GM20000 (cell line): ENCODE measurements around the gene ZFHX3.

Experiments
- DNase-seq: peaks from one replicate; pipeline ENCODE4 v3.0.0; 2012; ENCODE audit warnings: low spot score
- TF ChIP-seq, protein P1 (sequence below): IDR thresholded peaks from 2 replicates; pipeline ENCODE4 v1.5.1; 2012; ENCODE audit warnings: mild to moderate bottlenecking, control low read depth; ENCODE audit errors: extremely low read depth, missing control alignments

Gene ZFHX3

DNA sequence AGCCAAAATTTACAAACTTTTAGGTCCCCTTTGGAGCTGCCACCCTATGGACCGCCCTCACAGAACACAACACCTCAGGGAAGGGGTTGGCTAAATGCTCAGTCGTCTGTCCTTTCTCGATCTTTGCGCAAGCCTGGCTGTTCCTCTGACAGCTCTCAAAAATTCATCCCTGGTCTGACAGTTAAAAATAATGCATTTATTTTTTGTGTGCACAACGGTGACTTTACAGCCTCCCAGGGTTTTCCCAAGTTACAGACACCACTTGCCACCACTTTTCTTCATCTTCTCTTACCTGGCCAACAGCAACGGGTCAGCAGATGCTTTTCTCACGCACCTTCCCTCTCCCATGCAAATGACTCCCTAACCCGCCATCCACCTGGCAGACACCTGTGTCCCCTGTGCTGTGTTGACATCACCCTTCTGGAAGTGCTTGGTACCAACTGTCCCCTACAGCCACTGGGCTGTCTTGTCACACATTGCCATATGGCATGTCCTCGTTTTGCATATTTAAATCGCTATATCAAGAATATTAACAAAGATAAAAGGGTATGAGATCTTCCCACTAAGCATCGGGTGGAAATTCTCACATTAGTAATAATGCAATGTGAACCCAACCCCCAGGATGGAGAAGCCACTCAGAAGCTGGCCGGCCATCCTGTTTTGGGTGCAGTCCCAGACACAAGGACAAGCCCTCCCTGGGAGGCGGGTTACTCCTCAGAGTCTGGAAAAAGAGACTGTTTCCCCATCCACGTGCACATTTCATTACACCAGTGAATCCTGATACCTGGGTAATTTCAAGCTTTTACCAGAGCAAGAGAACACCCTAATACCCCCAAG is 187.0 kb downstream of the ZFHX3 start:
- no peak for DNase-seq
- TF ChIP-seq, protein P1, sequence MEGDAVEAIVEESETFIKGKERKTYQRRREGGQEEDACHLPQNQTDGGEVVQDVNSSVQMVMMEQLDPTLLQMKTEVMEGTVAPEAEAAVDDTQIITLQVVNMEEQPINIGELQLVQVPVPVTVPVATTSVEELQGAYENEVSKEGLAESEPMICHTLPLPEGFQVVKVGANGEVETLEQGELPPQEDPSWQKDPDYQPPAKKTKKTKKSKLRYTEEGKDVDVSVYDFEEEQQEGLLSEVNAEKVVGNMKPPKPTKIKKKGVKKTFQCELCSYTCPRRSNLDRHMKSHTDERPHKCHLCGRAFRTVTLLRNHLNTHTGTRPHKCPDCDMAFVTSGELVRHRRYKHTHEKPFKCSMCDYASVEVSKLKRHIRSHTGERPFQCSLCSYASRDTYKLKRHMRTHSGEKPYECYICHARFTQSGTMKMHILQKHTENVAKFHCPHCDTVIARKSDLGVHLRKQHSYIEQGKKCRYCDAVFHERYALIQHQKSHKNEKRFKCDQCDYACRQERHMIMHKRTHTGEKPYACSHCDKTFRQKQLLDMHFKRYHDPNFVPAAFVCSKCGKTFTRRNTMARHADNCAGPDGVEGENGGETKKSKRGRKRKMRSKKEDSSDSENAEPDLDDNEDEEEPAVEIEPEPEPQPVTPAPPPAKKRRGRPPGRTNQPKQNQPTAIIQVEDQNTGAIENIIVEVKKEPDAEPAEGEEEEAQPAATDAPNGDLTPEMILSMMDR: no peak

DNA sequence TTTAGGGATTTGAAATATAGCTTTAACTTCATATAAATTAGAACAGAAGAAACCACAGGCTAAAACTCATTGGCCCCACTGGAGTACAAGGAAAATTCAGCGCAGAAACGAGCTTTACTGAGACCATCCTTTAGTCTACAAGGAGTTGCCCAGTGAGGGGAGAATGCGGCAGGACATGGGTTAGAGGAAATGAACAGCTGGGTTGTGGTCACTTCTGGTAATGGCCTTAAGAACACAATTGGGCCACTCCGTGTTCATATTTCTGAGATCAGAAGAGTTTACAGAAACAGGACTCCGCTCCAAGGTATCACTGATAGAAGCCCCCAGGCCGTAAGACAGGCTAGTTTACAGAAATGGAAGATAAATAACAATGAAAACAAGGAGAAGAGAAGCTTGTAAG is 188.3 kb downstream of the ZFHX3 start:
- TF ChIP-seq, protein P1: no peak

DNA sequence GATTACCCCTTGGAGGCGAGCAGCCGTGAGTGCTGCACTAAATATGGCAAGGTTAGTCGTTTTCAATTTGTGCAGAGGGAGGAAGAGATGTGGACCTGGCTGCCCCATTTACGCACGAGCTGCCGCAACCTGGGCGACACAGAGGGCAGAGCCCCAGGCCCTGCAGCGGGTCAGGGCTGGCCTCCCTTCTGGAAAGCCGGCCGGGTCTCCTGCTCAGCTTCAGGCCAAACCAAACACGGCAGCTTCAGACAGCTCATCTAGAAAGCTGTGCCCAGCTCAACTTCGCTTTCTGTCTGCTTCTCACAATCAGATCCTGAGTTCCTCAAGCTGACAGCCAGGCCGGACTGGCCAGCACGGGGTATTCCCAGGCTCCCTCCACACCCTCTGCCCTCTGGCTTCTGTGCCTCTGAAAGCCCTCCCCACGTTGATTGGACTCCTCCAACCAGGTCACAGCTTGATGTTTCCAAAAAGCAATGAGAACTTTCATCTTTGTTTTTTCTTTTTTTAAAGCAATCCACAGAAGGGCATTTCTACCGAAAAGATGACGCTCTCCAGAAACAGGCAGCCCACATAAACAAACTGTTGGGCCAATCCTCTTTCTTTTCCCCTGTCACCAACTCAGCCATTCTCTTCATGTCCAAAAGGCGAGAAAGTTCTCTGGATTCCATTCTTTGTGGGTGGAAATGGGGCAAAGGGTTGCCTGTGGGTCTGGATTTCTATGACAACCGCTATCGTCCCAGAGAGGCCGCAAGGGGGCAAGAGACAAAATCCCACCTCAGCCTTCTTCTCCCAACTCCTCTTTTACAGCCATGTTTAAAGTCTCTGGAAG is 189.0 kb downstream of the ZFHX3 start:
- TF ChIP-seq, protein P1: no peak
- DNase-seq: no peak

More for the DNA sequence above, 188.3 kb downstream of the ZFHX3 start:
- DNase-seq: no peak

DNA sequence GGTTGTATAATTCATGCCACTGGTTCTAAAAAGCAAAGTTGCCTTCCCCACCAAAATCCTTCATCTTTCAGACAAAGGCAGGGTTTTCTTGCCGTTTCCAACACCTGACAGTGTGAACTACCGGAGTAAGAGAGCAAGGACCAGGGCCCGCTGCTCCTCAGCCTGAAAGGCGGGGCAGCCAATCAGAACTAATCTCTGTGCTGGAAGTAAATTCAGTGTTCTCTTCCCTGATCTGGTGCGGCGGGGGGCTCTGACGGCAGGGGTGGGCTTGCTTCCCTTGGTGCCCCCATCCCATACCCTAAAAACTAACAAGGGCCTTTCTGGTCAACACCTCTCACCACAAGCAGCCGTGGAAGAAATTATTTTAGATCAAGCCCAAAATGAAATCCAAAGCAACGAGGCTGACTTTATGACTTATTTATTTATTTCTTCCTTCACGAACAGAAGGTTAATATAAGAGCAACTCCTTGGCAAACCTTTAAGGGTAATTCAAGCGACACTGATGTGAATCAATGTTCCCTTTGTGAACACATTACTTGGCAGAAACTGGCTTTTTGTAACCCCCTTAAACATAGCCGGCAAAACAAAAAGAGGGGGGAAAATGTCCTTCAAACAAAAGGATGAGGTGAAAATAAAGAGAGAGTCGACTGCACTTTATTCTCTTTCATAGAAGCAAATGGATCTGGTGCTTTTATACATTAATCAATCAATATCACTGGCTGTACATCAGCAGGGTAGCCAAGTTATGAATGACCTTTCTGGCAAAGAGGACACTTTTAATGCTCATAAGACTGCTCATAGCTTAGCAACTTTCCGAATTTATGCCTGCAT is 189.9 kb downstream of the ZFHX3 start:
- TF ChIP-seq, protein P1: no peak
- no peak for DNase-seq

DNA sequence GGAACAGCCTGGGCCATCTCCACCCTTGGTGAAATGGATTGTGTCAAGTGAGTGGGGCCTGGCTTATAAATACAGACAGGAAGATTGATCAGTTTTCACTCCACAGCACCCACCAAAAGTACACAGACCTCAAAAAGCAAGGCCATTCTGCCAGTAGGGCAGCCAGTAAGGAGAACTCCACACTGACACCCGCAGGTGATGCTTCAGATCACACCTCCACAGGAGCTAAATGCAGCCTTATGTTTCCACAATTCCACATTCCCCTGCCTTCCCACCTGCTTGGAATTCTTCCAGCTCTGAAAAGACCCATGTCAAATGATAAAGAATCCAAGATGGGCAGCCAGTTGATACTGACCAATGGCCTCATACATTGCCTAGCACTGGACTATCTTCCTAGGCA is 191.1 kb downstream of the ZFHX3 start:
- TF ChIP-seq, protein P1: peak; percentile 29
- DNase-seq: peak; percentile 64

DNA sequence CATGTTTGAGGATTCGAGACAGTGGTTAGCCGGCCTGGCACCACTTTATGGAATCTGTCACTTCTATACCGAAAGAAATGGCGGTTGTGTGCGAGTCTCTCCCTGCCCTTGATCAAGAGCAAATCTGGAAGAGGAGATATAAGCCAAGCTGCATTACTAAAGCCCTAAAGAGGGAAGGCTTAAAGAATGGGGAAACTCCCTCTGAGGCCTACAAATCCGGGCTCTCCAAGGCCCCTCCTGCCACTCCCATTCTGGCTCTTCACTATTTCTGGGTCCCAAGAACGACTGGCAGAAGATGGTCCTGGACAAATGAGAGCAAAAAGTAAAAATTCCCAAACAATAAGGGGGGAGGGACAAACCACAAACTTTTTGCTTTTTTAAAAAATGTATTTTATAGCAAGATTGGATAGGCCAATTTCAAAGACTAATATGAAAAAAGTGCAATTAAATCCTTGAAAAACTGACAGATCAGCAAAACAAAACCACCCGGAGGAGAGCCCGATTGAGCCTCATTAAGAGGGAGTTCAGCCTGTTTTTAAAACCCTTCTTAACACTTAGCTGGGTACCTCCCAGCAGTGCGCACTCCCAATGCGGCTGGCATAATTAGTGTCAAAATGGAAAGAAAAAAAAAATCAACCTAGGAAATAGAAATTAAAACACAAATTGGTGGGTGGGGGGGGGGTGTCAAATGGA is 193.5 kb downstream of the ZFHX3 start:
- DNase-seq: no peak
- TF ChIP-seq, protein P1: no peak
